HepG2 (cell line): Measurements from ENCODE around the gene ELAVL4. TPM values are rescaled to one million over a fixed set of nuclear protein-coding genes. Genes with fewer than 3 reads are reported as not detected.

Experiments used
- ATAC-seq: fragments of 200-7000 bp; cut with Tn5 transposase; 3 replicates; pipeline ENCODE4 v1.9.1; 2020; ENCODE audit warnings: mild to moderate bottlenecking, moderate library complexity
- BruUV-seq: library from RNA; stranded (reverse); fragments of 400-500 nt; replicated peaks from 2 replicates; lab custom pipeline; 2021; lab: Mats Ljungman, UMichigan
- CTCF ChIA-PET: fragments of 300-600 bp; formaldehyde crosslinking; extraction: SDS; loops from one replicate; lab custom pipeline; 2021; ENCODE audit warnings: low total read pairs, inconsistent platforms, low intra/inter-chr PET ratio; lab: Yijun Ruan, JAX
- POLR2A ChIA-PET: fragments of 350-600 bp; sonication (Branson Sonifier 250); formaldehyde crosslinking; loops from one replicate; lab custom pipeline; 2020; ENCODE audit warnings: antibody characterized with exemption, inconsistent platforms; lab: Yijun Ruan, JAX
- DNase-seq: peaks from one replicate; pipeline ENCODE4 v3.0.0-alpha.2; 2015; ENCODE audit warnings: low spot score
- FAIRE-seq: peaks from 3 replicates; lab custom pipeline; 2011; peaks lifted over from hg19 to GRCh38; lab: Jason Lieb, UNC
- H2AFZ ChIP-seq: one replicate; pipeline ENCODE4 v1.6.1; 2011; ENCODE audit warnings: low read length, inconsistent platforms
- H3K27ac ChIP-seq: fragments of 300-600 bp; 3 replicates; pipeline ENCODE4 v1.8.0; 2011; ENCODE audit warnings: mixed run types, mild to moderate bottlenecking, mixed read lengths, low read length, inconsistent platforms; ENCODE audit not compliant: insufficient read depth; ENCODE audit errors: extremely low read length
- H3K27me3 ChIP-seq, 2 experiments: fragments of 200-600 bp in 1 of 2; 2 replicates in 1 of 2; 3 replicates in 1 of 2; pipeline versions ENCODE4 v1.6.0 to v1.8.0; 2011; ENCODE audit warnings: low read length in 2 of 2, mild to moderate bottlenecking in 2 of 2, moderate library complexity in 2 of 2, inconsistent platforms in 1 of 2; ENCODE audit not compliant: insufficient read depth in 2 of 2, control insufficient read depth in 1 of 2
- H3K36me3 ChIP-seq, 2 experiments: fragments of 200-600 bp in 1 of 2; replicated peaks in 1 of 2; 2 replicates in 1 of 2; 3 replicates in 1 of 2; pipeline versions ENCODE4 v1.5.1 to v1.8.0; 2011; ENCODE audit warnings: low read length in 2 of 2, inconsistent platforms in 1 of 2; ENCODE audit not compliant: insufficient read depth in 2 of 2, control insufficient read depth in 1 of 2
- H3K4me1 ChIP-seq: 2 replicates; pipeline ENCODE4 v1.5.1; 2012; ENCODE audit warnings: low read length, inconsistent platforms; ENCODE audit not compliant: insufficient read depth
- H3K4me2 ChIP-seq: 2 replicates; pipeline ENCODE4 v1.6.0; 2011; ENCODE audit warnings: low read depth, low read length, inconsistent platforms
- H3K4me3 ChIP-seq, 3 experiments: fragments of 200-600 bp in 1 of 3; sonication (generic), shearing (Covaris generic) in 1 of 3; replicated peaks in 1 of 3; 2 replicates each; pipeline ENCODE4 v1.5.1; 2011 to 2016; ENCODE audit warnings: low read length in 3 of 3, inconsistent platforms in 2 of 3, low read depth in 2 of 3, mild to moderate bottlenecking in 2 of 3, control low read depth in 1 of 3, mixed read lengths in 1 of 3; ENCODE audit not compliant: insufficient read depth in 1 of 3
- H3K79me2 ChIP-seq: one replicate; pipeline ENCODE4 v1.6.1; 2011; ENCODE audit warnings: low read length, inconsistent platforms; ENCODE audit not compliant: insufficient read depth
- H3K9ac ChIP-seq: 2 replicates; pipeline ENCODE4 v1.6.0; 2011; ENCODE audit warnings: mild to moderate bottlenecking, low read depth, low read length, inconsistent platforms; ENCODE audit not compliant: insufficient read depth
- H3K9me3 ChIP-seq: 2 replicates; pipeline ENCODE4 v1.5.1; 2012; ENCODE audit warnings: mild to moderate bottlenecking, low read length
- H4K20me1 ChIP-seq: 2 replicates; pipeline ENCODE4 v1.6.0; 2011; ENCODE audit warnings: inconsistent platforms, mild to moderate bottlenecking, low read length, moderate library complexity; ENCODE audit not compliant: insufficient read depth
- ATF7 ChIP-seq, 2 experiments: fragments of 450-650 bp in 1 of 2; sonication (generic) in 1 of 2; formaldehyde crosslinking in 1 of 2; IDR thresholded peaks; 2 replicates each; pipeline versions ENCODE4 v1.4.0 to v1.6.1; 2016 to 2020; ENCODE audit warnings: antibody characterized with exemption in 1 of 2, mild to moderate bottlenecking in 1 of 2, missing genetic modification reagents in 1 of 2
- JUND ChIP-seq: sonication (generic); formaldehyde crosslinking; IDR thresholded peaks from 2 replicates; pipeline ENCODE4 v1.8.0; 2022; ENCODE audit warnings: mild to moderate bottlenecking, missing genetic modification reagents
- SUZ12 ChIP-seq: fragments of 150-350 bp; IDR thresholded peaks from 2 replicates; pipeline ENCODE4 v1.6.1; 2014; ENCODE audit warnings: low read depth, low read length
- ZNF3 ChIP-seq: IDR thresholded peaks from 2 replicates; pipeline ENCODE4 v1.7.0; 2017; ENCODE audit warnings: inconsistent platforms
- ZNF460 ChIP-seq: sonication (generic); formaldehyde crosslinking; IDR thresholded peaks from 2 replicates; pipeline ENCODE4 v1.5.1; 2020; ENCODE audit warnings: missing genetic modification reagents, mild to moderate bottlenecking, borderline replicate concordance
- WGBS: methylation state at CpG from one replicate; pipeline ENCODE4 v1.1.6; 2017; ENCODE audit warnings: low lambda C conversion rate; 5-methylcytosine and 5-hydroxymethylcytosine counted together
- in situ Hi-C: cut with HindIII; loops from 2 replicates; pipeline ENCODE4 v1.10.0; 2017; ENCODE audit warnings: low pct_unique_long_range_greater_than_20kb; ENCODE audit not compliant: extremely low pct_ligation_motif_present
- intact Hi-C: fragments of 100-400 bp; cut with micrococcal nuclease; formaldehyde crosslinking; loops from one replicate; pipeline ENCODE4 v1.10.0; 2022; ENCODE audit not compliant: unreplicated experiment
- polyA plus RNA-seq, 8 experiments: library from polyadenylated mRNA; depleted of rRNA in 3 of 8; stranded (reverse) in 7 of 8; unstranded in 1 of 8; fragments of >200 nt; fragmentation: Illumina TruSeq in 4 of 8; extraction: Trizol in 4 of 8; gene quantifications; 2 replicates each; pipeline versions ENCODE4 v1.2.1 to v1.2.3, GENCODE V29; 2011 to 2016; ENCODE audit warnings: low read depth in 4 of 8, missing spikeins in 1 of 8, mixed read lengths in 1 of 8; ENCODE audit not compliant: insufficient read depth in 1 of 8
- total RNA-seq, 5 experiments: library from RNA; depleted of rRNA; stranded (reverse); fragments of >200 nt; fragmentation: Illumina TruSeq; extraction: Trizol; gene quantifications; 2 replicates each; pipeline ENCODE4 v1.2.3, GENCODE V29; 2016; ENCODE audit warnings: low read depth in 1 of 5

The ELAVL4 gene
- total and polyA plus RNA-seq, 2 of the 13 experiments (the other 11 are each of a cell fraction or from before 2014, with no cell fraction given): not detected

- ATAC-seq (no peak), DNase-seq (no peak), FAIRE-seq (no peak)
- Histone ChIP-seq H3K4me2 (no peak overlapping the region), H3K4me3 (no peak overlapping the region), H3K4me1 (no peaks in the 10 kb centered on the region), H3K9ac (no peak overlapping the region), H4K20me1 (no peaks in the 10 kb centered on the region), H3K36me3 (no peaks in the 10 kb centered on the region), H3K9me3 (no peaks in the 10 kb centered on the region)
- CTCF ChIA-PET: no interaction called here
- intact Hi-C loops: no loop called here
- TF ChIP-seq ZNF460 (no peak), JUND (CRISPR knock-in tag) (no peak), SUZ12 (no peak)
- TF ChIP-seq, all 625 proteins: peak for 0
- in situ Hi-C loops: no loop called here
- Histone ChIP-seq H3K27ac (no peak overlapping the region), H2AFZ (no peak overlapping the region), H3K79me2 (no peaks in the 10 kb centered on the region), H3K27me3 (no peaks in the 10 kb centered on the region)
- POLR2A ChIA-PET: no interaction called here
- no TSS peak for BruUV-seq
- 0% methylated on average over 1 of the region's 1 CpG for WGBS
Observed at GRCh38 chr1:50140182-50140447, 31.4 kb downstream of the ELAVL4 start.

- H3K9me3 ChIP-seq: no peaks in the 10 kb centered on the region
- BruUV-seq: no TSS peak
- ATAC-seq (no peak), FAIRE-seq (no peak), DNase-seq (no peak)
- H3K79me2 ChIP-seq: no peaks in the 10 kb centered on the region
- 2% methylated on average over 4 of the region's 4 CpGs for WGBS
- H3K4me3 ChIP-seq: no peak overlapping the region
- no peak overlapping the region for H3K27ac ChIP-seq
- H4K20me1 ChIP-seq: no peaks in the 10 kb centered on the region
- in situ Hi-C loops (no loop called here), intact Hi-C loops (no loop called here)
- H3K36me3 ChIP-seq: no peaks in the 10 kb centered on the region
- no peak overlapping the region for H3K4me2 ChIP-seq
- ChIA-PET CTCF (no interaction called here), POLR2A (no interaction called here)
- H3K27me3 ChIP-seq: no peaks in the 10 kb centered on the region
- no peak overlapping the region for H3K9ac ChIP-seq
- no peak overlapping the region for H2AFZ ChIP-seq
- no peak for TF ChIP-seq ZNF3 (CRISPR knock-in tag)
- TF ChIP-seq ATF7 (IDR thresholded peaks at IDR 0.05): 0 out of 2 replicates have a peak, but pooled peaks have one; percentile 21
- TF ChIP-seq ATF7 (CRISPR knock-in tag; IDR thresholded peaks at IDR 0.05): no peak
- no peaks in the 10 kb centered on the region for H3K4me1 ChIP-seq
Observed at GRCh38 chr1:50147191-50147850, 38.6 kb downstream of the ELAVL4 start.
